GM12872 (cell line): ENCODE measurements around the gene RPL31.

Source experiments
- CTCF ChIP-seq: IDR thresholded peaks from 3 replicates; pipeline ENCODE4 v1.5.1; 2011; ENCODE audit warnings: low read depth, mild to moderate bottlenecking, low read length, moderate library complexity; ENCODE audit not compliant: insufficient read depth

The RPL31 gene

DNA sequence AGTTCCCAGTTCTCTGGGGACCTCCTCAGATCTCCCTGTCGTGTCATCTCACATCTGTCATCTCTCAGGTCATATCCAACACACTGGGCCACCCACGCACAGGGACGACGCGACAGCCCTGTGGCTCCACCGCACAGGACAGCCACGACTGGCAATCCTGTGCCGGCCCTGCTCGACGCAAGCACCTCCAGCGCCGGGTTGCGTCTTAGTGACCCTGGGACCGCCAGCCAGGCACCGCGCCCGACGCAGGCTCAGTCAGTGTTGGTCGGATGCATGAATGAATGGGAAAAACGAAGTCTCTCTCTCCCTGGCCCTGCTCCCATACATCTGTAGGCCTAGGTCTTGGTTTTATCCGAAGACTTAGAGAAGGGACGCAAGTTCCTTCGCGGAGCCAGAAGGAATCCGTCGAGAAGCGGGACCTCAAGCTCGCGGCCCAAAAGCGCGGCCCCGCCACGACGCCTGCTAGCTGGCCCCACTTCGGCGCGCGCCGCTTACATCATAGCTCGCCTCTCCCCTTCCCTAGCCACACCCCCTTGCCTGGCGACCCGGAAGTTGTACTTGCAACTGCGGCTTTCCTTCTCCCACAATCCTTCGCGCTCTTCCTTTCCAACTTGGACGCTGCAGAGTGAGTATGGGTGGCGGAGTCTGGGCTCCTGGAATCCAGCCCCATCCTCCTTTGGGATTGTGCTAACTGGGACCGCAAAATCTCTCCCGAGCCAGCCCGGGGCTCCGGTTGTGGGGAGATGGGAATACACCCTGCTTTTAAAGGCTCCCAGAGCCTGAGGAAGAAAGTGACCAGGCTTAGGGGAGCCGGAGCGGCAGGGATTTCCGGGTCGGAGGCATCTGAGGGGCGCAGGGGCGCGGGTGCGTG, at the start of gene RPL31:
RPL31 (plus strand) TSS at position 599 of the 871 bp plus-strand sequence. CDS start 413 bp downstream, outside the sequence.
- no peak for TF ChIP-seq CTCF

DNA sequence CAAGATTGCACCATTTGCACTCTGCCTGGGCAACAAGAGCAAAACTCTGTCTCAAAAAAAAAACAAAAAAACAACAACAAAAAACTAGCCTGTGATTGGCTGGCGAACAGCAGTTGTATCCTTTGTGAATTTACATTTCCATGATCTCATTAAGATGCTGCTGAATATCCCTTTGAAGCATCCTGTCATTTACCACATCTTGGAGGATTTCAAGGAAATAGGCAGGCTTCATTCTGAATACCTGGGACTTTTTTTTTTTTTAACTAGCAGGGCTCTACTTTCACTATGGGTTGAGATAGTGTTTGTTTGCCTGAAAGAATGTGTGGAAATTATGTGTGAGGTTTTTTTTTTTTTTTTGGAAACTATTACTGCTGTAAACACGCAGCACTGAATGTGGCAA, 49.6 kb upstream of the RPL31 start:
- TF ChIP-seq CTCF = no peak

DNA sequence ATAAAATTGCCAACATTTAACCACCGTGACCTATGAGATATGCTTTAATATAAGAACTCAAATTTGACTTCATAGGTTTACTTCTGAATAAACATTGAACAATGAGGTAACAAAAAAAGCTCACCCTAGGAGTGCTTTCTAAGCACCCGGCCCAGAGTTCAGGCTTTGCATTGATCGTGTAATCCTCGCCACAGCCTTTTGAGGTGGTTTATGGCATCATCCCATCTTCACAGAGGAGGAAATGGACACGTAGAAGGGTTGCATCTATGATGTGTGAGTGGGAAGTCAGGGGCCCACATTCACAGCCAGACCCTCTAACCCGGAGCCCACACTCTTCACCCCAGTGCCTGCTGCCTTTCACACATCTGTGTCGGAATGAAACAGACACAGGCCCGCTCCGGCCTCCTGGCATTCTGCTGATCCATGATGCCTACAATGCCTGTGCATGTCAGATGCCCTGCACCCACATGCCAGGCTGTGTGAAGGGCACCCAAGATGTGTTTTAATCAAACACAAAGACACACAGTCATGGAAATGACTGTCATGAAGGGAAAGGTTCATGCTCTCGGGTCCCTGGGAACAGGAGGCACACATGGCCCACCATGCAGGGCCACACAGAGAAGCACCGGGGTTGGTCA, 48.6 kb upstream of the RPL31 start:
- TF ChIP-seq CTCF = no peak

- no peak for TF ChIP-seq CTCF
Measured at GRCh38 chr2:100954044-100954420, 48.1 kb upstream of the RPL31 start.

DNA sequence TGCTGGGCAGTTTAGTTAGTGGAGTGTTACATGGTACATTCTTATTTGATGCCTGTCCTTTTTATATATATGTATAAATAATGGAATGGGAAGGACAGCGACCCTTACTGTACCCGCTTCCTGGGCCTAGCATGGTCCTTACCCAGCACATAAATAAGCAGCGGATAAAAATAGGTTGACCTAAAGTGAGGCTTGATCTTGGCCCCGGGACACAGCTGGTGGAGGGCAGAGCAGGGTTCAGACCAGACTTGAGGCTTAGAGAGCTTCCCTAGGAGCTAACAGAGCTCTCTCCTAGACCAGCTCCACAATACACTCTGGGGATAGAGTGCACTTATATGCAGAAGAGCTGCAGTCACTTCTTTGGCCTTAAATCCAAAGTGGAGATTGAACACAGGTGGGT, 46.9 kb upstream of the RPL31 start:
- no peak for TF ChIP-seq CTCF

GRCh38 chr2:100956081-100956480, 46.0 kb upstream of the RPL31 start:
- TF ChIP-seq CTCF = no peak

- TF ChIP-seq CTCF = no peak
Measured at GRCh38 chr2:100957996-100958653, 44.0 kb upstream of the RPL31 start.
